MM.1S (cell line): ENCODE results near the gene DPP6.

ENCODE experiments used
- EZH2phosphoT487 ChIP-seq: fragments of 300-600 bp; sonication (generic); IDR thresholded peaks from 2 replicates; pipeline ENCODE4 v1.6.1; 2018; ENCODE audit warnings: antibody characterized with exemption, low read length
- TF ChIP-seq, protein P1 (sequence below): fragments of 300-600 bp; sonication (generic); IDR thresholded peaks from 2 replicates; pipeline ENCODE4 v1.5.1; 2016; ENCODE audit warnings: antibody characterized with exemption, low read length, mixed read lengths

DNA sequence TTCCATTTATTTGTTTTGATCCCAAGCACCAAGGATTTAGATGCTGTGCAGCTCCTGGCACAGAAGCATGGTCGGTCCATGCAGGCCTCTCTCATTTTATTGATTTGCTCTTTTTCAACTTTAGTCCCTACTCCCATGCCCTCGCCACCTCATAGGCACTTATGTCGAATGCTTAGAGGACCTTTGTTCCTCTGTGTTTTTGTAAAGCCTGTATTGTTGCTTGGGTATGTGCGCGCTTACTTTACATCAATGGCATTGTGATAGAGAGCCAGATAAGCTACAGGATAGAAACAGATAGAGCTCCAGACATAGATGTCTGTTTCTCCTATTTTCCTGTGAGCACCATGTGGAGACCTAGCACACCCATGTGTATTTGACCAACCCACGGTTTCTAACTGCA lies 725.7 kb downstream of the DPP6 start:
- TF ChIP-seq, protein P1, sequence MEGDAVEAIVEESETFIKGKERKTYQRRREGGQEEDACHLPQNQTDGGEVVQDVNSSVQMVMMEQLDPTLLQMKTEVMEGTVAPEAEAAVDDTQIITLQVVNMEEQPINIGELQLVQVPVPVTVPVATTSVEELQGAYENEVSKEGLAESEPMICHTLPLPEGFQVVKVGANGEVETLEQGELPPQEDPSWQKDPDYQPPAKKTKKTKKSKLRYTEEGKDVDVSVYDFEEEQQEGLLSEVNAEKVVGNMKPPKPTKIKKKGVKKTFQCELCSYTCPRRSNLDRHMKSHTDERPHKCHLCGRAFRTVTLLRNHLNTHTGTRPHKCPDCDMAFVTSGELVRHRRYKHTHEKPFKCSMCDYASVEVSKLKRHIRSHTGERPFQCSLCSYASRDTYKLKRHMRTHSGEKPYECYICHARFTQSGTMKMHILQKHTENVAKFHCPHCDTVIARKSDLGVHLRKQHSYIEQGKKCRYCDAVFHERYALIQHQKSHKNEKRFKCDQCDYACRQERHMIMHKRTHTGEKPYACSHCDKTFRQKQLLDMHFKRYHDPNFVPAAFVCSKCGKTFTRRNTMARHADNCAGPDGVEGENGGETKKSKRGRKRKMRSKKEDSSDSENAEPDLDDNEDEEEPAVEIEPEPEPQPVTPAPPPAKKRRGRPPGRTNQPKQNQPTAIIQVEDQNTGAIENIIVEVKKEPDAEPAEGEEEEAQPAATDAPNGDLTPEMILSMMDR: no peak
- no peak for TF ChIP-seq EZH2phosphoT487
